SK-N-SH treated with all-trans-retinoic acid at 6 μM for 48 hours (cell line): ENCODE measurements around the gene AGMO.

Experiments
- ATAC-seq: fragments of 200-7000 bp; cut with Tn5 transposase; 3 replicates; pipeline ENCODE4 v1.9.1; 2020; ENCODE audit warnings: mild to moderate bottlenecking, moderate library complexity
- ARNTL ChIP-seq: fragments of 450-650 bp; formaldehyde crosslinking; IDR thresholded peaks from 2 replicates; pipeline ENCODE4 v1.5.0; 2020; ENCODE audit warnings: low read depth, mild to moderate bottlenecking, moderate library complexity, borderline replicate concordance
- BACH2 ChIP-seq: fragments of 250-450 bp; sonication (Bioruptor Pico); IDR thresholded peaks from 2 replicates; pipeline ENCODE4 v1.9.0; 2021; ENCODE audit warnings: mild to moderate bottlenecking, borderline replicate concordance
- CSDC2 ChIP-seq: fragments of 250-450 bp; sonication (Bioruptor Pico); IDR thresholded peaks from 2 replicates; pipeline ENCODE4 v1.5.0; 2020; ENCODE audit warnings: mild to moderate bottlenecking, moderate library complexity
- ESRRG ChIP-seq: fragments of 250-450 bp; sonication (Bioruptor Pico); IDR thresholded peaks from 2 replicates; pipeline ENCODE4 v1.6.1; 2021; ENCODE audit warnings: mild to moderate bottlenecking
- GLIS3 ChIP-seq: fragments of 250-450 bp; sonication (Bioruptor Pico); IDR thresholded peaks from 2 replicates; pipeline ENCODE4 v1.5.0; 2020; ENCODE audit warnings: mild to moderate bottlenecking, moderate library complexity
- ISL1 ChIP-seq: fragments of 250-450 bp; sonication (Bioruptor Pico); IDR thresholded peaks from 2 replicates; pipeline ENCODE4 v2.1.2; 2022; ENCODE audit warnings: mild to moderate bottlenecking, moderate library complexity
- PPARA ChIP-seq: fragments of 250-450 bp; sonication (Bioruptor Pico); IDR thresholded peaks from 2 replicates; pipeline ENCODE4 v1.5.0; 2020; ENCODE audit warnings: mild to moderate bottlenecking, borderline replicate concordance
- RARB ChIP-seq: fragments of 250-450 bp; sonication (Bioruptor Pico); IDR thresholded peaks from 2 replicates; pipeline ENCODE4 v1.8.0; 2021; ENCODE audit warnings: mild to moderate bottlenecking, moderate library complexity
- TOX ChIP-seq: fragments of 250-450 bp; sonication (Bioruptor Pico); IDR thresholded peaks from 2 replicates; pipeline ENCODE4 v1.8.0; 2021; ENCODE audit warnings: mild to moderate bottlenecking, moderate library complexity, borderline replicate concordance
- ZC3H10 ChIP-seq: fragments of 250-450 bp; sonication (Bioruptor Pico); IDR thresholded peaks from 2 replicates; pipeline ENCODE4 v1.5.1; 2021; ENCODE audit warnings: mild to moderate bottlenecking, moderate library complexity
- ZFP30 ChIP-seq: fragments of 450-650 bp; formaldehyde crosslinking; IDR thresholded peaks from 2 replicates; pipeline ENCODE4 v1.5.0; 2022; ENCODE audit warnings: mild to moderate bottlenecking, moderate library complexity
- ZNF70 ChIP-seq: fragments of 450-650 bp; formaldehyde crosslinking; IDR thresholded peaks from 2 replicates; pipeline ENCODE4 v1.5.0; 2020; ENCODE audit warnings: mild to moderate bottlenecking, moderate library complexity
- ZNF8 ChIP-seq: fragments of 450-650 bp; formaldehyde crosslinking; IDR thresholded peaks from 2 replicates; pipeline ENCODE4 v1.5.0; 2020; ENCODE audit warnings: mild to moderate bottlenecking, moderate library complexity
- TF ChIP-seq, protein P1 (sequence below): fragments of 250-450 bp; sonication (Bioruptor Pico); IDR thresholded peaks from 2 replicates; pipeline ENCODE4 v1.8.0; 2020; ENCODE audit warnings: mild to moderate bottlenecking, moderate library complexity, borderline replicate concordance
- TF ChIP-seq, protein P2 (sequence below): fragments of 250-450 bp; sonication (Bioruptor Pico); IDR thresholded peaks from 2 replicates; pipeline ENCODE4 v1.5.0; 2020; ENCODE audit warnings: mild to moderate bottlenecking, moderate library complexity
- TF ChIP-seq, protein P3 (sequence below): fragments of 250-450 bp; sonication (Bioruptor Pico); IDR thresholded peaks from 2 replicates; pipeline ENCODE4 v1.5.1; 2020; ENCODE audit warnings: low read depth, mild to moderate bottlenecking, moderate library complexity
- TF ChIP-seq, protein P4 (sequence below): fragments of 250-450 bp; sonication (Bioruptor Pico); IDR thresholded peaks from 2 replicates; pipeline ENCODE4 v1.5.1; 2021; ENCODE audit warnings: mild to moderate bottlenecking, moderate library complexity
- TF ChIP-seq, protein P5 (sequence below): fragments of 250-450 bp; sonication (Bioruptor Pico); IDR thresholded peaks from 2 replicates; pipeline ENCODE4 v1.8.0; 2021; ENCODE audit warnings: low read depth, mild to moderate bottlenecking, moderate library complexity, borderline replicate concordance

AGMO gene

DNA sequence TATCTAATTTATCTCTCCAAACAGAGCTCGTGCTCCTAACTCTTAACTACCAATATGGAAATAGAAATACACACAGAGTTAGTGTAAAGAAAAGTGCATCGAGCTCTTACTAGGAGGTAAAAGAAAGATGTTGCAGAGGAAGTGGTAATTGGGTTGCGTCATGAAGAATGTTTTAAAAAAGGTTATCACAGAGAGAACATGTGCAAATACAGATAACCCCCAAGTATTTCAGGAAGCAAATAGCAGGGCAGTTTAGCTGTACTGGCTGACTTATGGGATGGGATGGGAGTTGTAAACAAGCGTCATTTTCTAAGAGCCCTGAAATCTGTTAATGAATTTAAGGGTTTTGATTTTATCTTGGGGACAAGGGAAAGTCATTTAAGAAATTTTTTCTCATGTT is 153.9 kb downstream of the AGMO start:
- TF ChIP-seq ZNF8 (CRISPR knock-in tag) = no peak
- no peak for TF ChIP-seq ESRRG
- TF ChIP-seq ISL1 = no peak
- no peak for TF ChIP-seq PPARA (CRISPR knock-in tag)
- no peak for TF ChIP-seq TOX
- TF ChIP-seq, protein P1, sequence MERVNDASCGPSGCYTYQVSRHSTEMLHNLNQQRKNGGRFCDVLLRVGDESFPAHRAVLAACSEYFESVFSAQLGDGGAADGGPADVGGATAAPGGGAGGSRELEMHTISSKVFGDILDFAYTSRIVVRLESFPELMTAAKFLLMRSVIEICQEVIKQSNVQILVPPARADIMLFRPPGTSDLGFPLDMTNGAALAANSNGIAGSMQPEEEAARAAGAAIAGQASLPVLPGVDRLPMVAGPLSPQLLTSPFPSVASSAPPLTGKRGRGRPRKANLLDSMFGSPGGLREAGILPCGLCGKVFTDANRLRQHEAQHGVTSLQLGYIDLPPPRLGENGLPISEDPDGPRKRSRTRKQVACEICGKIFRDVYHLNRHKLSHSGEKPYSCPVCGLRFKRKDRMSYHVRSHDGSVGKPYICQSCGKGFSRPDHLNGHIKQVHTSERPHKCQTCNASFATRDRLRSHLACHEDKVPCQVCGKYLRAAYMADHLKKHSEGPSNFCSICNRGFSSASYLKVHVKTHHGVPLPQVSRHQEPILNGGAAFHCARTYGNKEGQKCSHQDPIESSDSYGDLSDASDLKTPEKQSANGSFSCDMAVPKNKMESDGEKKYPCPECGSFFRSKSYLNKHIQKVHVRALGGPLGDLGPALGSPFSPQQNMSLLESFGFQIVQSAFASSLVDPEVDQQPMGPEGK (CRISPR knock-in tag) = no peak
- TF ChIP-seq, protein P2, sequence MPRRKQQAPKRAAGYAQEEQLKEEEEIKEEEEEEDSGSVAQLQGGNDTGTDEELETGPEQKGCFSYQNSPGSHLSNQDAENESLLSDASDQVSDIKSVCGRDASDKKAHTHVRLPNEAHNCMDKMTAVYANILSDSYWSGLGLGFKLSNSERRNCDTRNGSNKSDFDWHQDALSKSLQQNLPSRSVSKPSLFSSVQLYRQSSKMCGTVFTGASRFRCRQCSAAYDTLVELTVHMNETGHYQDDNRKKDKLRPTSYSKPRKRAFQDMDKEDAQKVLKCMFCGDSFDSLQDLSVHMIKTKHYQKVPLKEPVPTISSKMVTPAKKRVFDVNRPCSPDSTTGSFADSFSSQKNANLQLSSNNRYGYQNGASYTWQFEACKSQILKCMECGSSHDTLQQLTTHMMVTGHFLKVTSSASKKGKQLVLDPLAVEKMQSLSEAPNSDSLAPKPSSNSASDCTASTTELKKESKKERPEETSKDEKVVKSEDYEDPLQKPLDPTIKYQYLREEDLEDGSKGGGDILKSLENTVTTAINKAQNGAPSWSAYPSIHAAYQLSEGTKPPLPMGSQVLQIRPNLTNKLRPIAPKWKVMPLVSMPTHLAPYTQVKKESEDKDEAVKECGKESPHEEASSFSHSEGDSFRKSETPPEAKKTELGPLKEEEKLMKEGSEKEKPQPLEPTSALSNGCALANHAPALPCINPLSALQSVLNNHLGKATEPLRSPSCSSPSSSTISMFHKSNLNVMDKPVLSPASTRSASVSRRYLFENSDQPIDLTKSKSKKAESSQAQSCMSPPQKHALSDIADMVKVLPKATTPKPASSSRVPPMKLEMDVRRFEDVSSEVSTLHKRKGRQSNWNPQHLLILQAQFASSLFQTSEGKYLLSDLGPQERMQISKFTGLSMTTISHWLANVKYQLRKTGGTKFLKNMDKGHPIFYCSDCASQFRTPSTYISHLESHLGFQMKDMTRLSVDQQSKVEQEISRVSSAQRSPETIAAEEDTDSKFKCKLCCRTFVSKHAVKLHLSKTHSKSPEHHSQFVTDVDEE (CRISPR knock-in tag) = no peak
- TF ChIP-seq ARNTL (CRISPR knock-in tag) = no peak
- TF ChIP-seq, protein P3, sequence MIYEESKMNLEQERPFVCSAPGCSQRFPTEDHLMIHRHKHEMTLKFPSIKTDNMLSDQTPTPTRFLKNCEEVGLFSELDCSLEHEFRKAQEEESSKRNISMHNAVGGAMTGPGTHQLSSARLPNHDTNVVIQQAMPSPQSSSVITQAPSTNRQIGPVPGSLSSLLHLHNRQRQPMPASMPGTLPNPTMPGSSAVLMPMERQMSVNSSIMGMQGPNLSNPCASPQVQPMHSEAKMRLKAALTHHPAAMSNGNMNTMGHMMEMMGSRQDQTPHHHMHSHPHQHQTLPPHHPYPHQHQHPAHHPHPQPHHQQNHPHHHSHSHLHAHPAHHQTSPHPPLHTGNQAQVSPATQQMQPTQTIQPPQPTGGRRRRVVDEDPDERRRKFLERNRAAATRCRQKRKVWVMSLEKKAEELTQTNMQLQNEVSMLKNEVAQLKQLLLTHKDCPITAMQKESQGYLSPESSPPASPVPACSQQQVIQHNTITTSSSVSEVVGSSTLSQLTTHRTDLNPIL (CRISPR knock-in tag) = no peak
- TF ChIP-seq, protein P4, sequence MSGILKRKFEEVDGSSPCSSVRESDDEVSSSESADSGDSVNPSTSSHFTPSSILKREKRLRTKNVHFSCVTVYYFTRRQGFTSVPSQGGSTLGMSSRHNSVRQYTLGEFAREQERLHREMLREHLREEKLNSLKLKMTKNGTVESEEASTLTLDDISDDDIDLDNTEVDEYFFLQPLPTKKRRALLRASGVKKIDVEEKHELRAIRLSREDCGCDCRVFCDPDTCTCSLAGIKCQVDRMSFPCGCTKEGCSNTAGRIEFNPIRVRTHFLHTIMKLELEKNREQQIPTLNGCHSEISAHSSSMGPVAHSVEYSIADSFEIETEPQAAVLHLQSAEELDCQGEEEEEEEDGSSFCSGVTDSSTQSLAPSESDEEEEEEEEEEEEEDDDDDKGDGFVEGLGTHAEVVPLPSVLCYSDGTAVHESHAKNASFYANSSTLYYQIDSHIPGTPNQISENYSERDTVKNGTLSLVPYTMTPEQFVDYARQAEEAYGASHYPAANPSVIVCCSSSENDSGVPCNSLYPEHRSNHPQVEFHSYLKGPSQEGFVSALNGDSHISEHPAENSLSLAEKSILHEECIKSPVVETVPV = no peak
- TF ChIP-seq RARB = no peak
- TF ChIP-seq, protein P5, sequence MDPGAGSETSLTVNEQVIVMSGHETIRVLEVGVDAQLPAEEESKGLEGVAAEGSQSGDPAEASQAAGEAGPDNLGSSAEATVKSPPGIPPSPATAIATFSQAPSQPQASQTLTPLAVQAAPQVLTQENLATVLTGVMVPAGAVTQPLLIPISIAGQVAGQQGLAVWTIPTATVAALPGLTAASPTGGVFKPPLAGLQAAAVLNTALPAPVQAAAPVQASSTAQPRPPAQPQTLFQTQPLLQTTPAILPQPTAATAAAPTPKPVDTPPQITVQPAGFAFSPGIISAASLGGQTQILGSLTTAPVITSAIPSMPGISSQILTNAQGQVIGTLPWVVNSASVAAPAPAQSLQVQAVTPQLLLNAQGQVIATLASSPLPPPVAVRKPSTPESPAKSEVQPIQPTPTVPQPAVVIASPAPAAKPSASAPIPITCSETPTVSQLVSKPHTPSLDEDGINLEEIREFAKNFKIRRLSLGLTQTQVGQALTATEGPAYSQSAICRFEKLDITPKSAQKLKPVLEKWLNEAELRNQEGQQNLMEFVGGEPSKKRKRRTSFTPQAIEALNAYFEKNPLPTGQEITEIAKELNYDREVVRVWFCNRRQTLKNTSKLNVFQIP (CRISPR knock-in tag) = no peak
- TF ChIP-seq GLIS3 (CRISPR knock-in tag) = no peak
- TF ChIP-seq ZFP30 = no peak
- no peak for TF ChIP-seq ZNF70 (CRISPR knock-in tag)
- TF ChIP-seq CSDC2 (CRISPR knock-in tag) = no peak
- no peak for TF ChIP-seq ZC3H10

DNA sequence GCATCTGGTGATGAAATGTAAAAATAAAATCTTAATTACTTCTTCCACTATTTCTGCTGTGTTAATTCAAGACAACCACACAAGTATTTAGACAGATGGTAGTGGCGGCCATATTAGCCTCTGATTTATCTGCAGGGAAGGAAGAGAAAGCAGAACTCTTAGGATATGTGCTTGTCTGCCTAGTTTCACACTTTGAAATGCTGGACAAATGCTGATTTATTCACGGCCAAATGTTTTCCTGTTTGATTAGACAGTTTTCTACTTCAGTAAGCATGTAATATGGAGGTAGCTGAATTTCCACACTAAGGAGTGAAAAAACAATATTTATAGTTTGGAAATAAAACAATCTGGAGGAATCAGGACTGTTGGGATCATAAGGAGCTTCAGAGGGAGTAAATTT is 158.1 kb downstream of the AGMO start:
- no peak for ATAC-seq
- TF ChIP-seq, protein P1 (CRISPR knock-in tag) = no peak
- no peak for TF ChIP-seq PPARA (CRISPR knock-in tag)
- TF ChIP-seq, protein P5 (CRISPR knock-in tag) = no peak
- no peak for TF ChIP-seq RARB
- TF ChIP-seq ISL1 = no peak
- TF ChIP-seq BACH2 = no peak
- TF ChIP-seq, protein P3 (CRISPR knock-in tag) = no peak
- no peak for TF ChIP-seq ZC3H10
- no peak for TF ChIP-seq TOX
- no peak for TF ChIP-seq ZFP30
- TF ChIP-seq ZNF8 (CRISPR knock-in tag) = no peak

More for the DNA sequence above, 153.9 kb downstream of the AGMO start:
- no peak for ATAC-seq
